GM12874 (cell line): ENCODE measurements around the gene FRA10AC1.

Source experiments
- TF ChIP-seq, protein P1 (sequence below): IDR thresholded peaks from 2 replicates; pipeline ENCODE4 v1.5.1; 2011; ENCODE audit warnings: low read depth, mild to moderate bottlenecking, control low read depth, low read length, moderate library complexity; ENCODE audit not compliant: insufficient read depth

FRA10AC1 gene

DNA sequence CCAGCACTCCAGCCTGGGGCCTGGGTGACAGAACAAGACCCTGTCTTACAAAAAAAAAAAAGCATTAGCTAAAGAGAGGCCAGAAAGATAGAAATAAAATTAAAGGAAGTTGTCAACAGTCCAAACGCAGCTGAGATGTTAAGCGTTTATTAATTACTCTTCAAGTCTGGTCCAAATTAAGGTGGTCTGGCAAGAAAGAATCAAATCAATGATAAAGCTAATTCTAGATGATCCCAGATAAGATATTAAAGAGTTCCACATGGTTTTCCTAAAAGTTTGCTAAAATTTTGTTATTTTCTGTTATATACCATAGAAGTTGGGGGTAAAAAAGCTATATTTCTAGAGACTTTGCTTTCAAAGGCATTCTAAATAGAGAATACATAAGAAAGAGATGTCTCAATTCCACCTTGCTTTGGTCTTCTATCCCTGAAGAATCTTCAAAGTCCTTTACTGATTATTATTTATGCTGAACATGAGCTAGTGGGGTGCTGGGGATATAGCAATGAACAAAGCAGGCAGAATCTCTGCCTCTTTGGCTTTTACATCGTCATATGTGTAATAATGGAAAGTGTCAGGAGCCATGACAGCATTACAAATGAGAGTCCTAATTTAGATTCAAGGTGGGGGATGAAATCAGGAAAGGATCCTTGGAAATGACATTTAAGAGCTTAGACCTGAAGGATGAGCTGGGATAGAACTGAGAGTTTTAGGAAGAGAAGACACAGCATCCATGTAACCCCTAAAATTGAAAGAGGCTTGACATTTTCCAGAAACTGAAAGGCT is 23.4 kb downstream of the FRA10AC1 start:
- TF ChIP-seq, protein P1, sequence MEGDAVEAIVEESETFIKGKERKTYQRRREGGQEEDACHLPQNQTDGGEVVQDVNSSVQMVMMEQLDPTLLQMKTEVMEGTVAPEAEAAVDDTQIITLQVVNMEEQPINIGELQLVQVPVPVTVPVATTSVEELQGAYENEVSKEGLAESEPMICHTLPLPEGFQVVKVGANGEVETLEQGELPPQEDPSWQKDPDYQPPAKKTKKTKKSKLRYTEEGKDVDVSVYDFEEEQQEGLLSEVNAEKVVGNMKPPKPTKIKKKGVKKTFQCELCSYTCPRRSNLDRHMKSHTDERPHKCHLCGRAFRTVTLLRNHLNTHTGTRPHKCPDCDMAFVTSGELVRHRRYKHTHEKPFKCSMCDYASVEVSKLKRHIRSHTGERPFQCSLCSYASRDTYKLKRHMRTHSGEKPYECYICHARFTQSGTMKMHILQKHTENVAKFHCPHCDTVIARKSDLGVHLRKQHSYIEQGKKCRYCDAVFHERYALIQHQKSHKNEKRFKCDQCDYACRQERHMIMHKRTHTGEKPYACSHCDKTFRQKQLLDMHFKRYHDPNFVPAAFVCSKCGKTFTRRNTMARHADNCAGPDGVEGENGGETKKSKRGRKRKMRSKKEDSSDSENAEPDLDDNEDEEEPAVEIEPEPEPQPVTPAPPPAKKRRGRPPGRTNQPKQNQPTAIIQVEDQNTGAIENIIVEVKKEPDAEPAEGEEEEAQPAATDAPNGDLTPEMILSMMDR, result no peak

DNA sequence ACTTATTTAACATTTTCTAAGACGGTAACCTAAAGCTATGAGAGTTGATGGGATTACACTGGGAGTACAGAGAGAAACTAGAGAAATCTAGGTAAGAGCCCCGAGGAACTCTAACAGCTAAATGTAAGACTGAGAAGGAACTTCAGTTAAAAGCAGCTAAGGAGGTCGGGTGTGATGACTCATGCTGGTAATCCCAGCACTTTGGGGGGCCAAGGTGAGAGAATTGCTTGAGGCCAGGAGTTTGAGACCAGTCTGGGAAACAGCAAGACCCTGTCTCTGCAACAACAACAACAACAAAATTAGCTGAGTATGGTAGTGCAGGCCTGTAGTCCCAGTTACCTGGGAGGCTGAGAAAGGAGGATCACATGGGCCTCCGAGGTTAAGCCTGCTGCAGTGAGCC is 24.0 kb downstream of the FRA10AC1 start:
- TF ChIP-seq, protein P1, result no peak

DNA sequence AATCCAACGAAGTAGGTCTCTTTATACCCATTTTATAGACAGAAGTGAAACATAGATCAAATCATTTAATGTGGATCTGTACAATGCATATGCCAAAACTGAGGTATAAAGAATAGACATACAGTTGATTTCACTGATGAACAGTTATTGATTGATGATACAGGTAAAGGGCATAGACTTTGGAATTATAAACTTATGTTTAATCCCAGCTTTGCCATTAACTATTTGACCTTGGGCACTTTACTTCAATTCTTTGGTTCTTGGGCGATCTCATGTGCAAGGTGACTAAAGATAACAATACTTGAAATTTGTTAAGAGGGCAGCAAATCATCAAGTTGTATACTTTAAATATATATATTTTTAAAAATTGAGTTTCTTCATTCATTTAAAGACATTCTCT is 28.6 kb downstream of the FRA10AC1 start:
- TF ChIP-seq, protein P1, result no peak

DNA sequence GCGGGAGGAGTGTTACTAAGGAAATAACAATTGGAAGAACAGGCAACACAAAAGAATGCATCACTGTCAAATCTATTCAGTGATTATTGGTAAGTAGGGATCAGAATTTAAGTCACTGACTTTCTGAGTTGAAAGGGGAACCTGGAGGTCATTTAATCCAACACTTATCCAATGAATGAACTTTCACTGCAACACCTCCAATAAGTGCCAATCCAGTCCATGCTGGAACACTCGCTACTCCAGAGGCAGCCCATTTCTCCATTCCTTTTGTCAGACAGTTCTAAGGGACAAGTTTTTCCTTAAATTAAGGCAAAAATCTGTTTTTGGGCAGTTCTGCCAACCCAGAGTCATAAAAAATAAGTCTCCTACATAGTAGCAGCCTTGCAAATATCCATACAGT is 29.5 kb downstream of the FRA10AC1 start:
- TF ChIP-seq, protein P1, result no peak

DNA sequence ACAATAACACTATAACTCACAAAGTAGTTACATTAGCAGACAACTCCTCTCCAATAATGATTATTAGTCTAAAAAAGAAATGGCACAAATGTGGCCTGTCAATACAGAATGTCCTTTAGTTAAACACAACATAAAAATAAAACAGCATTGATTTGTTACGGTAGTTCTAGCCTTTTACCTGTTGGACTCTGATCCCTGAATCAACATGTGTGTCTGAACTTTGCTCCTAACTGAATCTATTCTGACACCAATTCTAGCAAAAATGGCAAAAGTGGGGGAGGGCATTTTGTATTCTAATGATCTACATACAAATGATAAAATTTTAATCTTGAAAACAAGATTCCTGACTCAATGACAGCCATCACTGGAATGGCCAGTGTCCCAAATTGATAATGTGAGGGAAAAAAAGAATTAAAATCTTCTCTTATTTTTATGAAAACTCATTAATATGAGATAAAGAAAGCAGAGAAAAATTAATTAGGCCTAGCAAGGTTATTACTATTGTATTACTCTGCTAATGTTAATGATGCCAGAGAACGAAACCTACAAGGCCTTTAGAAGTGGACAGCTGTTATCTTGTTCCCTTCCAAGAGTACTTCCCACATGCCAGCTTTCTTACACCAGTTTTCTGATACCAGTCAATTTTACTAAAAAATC is 30.2 kb downstream of the FRA10AC1 start:
- TF ChIP-seq, protein P1, result no peak

DNA sequence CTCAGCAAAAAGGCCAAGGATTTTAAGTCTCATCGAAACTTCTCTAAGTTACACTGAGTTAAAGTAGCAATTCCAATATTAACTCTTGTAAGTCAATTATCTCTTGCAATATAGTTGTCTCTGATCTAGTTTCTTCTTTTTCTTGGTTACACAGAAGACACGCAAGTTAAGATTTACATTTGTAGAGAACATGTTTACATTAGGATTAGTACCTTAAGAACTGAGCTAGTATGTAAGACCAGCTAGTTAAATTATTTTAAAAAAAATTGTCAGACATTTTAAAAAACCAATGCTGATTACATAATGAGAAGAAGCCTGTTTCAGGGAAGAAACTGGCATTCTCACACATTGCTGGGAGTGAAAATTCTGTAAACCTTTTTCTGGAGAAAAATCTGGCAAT is 31.4 kb downstream of the FRA10AC1 start:
- TF ChIP-seq, protein P1, result no peak

DNA sequence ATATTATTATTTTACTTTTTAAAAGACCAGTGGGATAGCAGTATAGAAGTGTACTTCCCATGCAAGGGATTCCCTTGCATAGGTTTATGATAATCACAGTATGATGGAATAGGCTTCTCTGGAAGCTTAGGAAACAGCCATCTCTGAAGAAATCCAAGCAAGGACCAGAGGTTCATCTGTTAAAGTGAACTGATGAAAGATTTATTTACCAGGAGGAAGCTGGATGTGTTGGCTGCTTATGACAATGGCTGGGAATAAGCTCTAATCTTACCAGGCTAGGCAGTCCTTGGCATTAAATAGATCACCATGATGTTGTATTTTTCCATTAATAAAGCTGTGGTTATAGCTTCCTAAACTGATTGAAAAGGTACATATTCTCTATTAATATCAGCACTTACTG is 32.0 kb downstream of the FRA10AC1 start:
- TF ChIP-seq, protein P1, result no peak
